ENCODE measurements around the gene KIF26B. TPM values are rescaled to one million over a fixed set of nuclear protein-coding genes. Genes with fewer than 3 reads are reported as not detected.

KIF26B gene
- total RNA-seq, 2 donors from 2014 or later, result 0.83 to 1.3 TPM

DNA sequence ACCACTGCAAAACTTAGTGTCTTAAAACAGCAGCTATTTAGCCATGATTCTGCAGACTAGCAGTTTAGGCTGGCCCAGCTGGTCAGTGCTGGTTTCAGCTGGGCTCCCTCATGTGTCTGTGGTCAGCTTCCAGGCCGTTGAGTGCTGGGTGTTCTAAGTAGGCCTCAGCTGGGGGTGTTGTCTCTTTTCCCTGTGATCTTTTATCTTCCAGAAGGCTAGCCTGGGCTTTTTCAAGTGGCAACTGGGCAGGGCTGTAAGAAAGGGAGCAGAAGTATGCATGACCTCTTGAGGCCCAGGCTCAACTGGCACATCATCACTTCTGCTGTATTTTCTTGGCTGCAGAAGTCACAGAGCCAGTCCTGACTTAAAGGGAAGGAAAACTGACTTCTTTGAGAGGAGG is 136.1 kb downstream of the KIF26B start:
- H3K4me1 ChIP-seq, result no peaks in the 10 kb centered on the region
- H3K9me3 ChIP-seq, result no peaks in the 10 kb centered on the region
- TF ChIP-seq, protein P1, sequence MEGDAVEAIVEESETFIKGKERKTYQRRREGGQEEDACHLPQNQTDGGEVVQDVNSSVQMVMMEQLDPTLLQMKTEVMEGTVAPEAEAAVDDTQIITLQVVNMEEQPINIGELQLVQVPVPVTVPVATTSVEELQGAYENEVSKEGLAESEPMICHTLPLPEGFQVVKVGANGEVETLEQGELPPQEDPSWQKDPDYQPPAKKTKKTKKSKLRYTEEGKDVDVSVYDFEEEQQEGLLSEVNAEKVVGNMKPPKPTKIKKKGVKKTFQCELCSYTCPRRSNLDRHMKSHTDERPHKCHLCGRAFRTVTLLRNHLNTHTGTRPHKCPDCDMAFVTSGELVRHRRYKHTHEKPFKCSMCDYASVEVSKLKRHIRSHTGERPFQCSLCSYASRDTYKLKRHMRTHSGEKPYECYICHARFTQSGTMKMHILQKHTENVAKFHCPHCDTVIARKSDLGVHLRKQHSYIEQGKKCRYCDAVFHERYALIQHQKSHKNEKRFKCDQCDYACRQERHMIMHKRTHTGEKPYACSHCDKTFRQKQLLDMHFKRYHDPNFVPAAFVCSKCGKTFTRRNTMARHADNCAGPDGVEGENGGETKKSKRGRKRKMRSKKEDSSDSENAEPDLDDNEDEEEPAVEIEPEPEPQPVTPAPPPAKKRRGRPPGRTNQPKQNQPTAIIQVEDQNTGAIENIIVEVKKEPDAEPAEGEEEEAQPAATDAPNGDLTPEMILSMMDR (IDR thresholded peaks at IDR 0.05), result no peak
- no peak overlapping the region for H3K4me3 ChIP-seq
- H3K36me3 ChIP-seq, result no peaks in the 10 kb centered on the region
- no peak overlapping the region for H3K27ac ChIP-seq
- H3K27me3 ChIP-seq, result no peaks in the 10 kb centered on the region
- DNase-seq (ENCODE audit: low spot score), result no peak

DNA sequence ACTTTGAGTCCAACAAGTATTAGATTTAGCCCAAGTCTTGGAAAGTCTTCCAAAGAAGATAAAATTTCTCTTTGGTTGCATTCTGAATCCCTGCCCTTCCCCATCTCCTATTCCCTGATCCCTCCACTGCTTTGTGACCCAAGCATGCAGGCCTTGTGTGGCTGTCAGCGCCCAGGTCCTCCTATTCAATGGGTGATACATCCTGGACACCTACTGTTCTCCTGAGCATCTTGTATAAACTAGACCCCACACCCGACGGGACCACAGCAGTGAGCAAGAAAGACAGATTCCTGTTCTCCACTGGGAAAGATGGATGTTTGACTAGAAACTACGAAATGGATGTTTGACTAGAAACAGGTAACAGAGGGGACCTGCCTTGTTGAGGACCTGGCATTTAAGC is 136.6 kb downstream of the KIF26B start:
- Histone ChIP-seq H3K4me1 (no peaks in the 10 kb centered on the region), H3K27ac (no peak overlapping the region), H3K4me3 (no peak overlapping the region), H3K9me3 (no peaks in the 10 kb centered on the region), H3K27me3 (no peaks in the 10 kb centered on the region), H3K36me3 (no peaks in the 10 kb centered on the region)
- DNase-seq (ENCODE audit: low spot score), result no peak
- TF ChIP-seq, protein P1 (IDR thresholded peaks at IDR 0.05), result no peak

DNA sequence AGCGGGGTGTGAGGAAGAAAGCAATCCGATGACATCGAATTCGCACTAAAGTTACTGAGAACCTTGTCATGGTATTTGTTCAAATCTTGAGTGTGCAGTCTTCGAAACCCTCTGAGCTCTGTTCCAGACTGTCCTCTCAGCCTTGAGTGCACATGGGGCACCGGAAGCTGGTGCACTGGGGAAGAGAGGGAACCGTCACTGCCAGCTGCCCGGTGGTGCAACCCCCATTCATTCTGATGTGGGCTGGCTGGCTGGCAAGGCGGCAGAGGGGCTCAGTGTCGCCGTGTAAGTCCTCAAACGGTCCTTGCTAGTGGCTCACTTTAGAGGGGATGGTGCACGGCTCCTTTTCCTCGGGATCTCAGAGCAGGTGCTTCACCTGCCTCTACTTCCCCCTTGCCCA is 137.4 kb downstream of the KIF26B start:
- H3K4me3 ChIP-seq, result no peak overlapping the region
- no peaks in the 10 kb centered on the region for H3K4me1 ChIP-seq
- no peaks in the 10 kb centered on the region for H3K9me3 ChIP-seq
- DNase-seq (ENCODE audit: low spot score), result no peak
- no peak overlapping the region for H3K27ac ChIP-seq
- no peaks in the 10 kb centered on the region for H3K36me3 ChIP-seq
- TF ChIP-seq, protein P1 (IDR thresholded peaks at IDR 0.05), result no peak
- H3K27me3 ChIP-seq, result no peaks in the 10 kb centered on the region

DNA sequence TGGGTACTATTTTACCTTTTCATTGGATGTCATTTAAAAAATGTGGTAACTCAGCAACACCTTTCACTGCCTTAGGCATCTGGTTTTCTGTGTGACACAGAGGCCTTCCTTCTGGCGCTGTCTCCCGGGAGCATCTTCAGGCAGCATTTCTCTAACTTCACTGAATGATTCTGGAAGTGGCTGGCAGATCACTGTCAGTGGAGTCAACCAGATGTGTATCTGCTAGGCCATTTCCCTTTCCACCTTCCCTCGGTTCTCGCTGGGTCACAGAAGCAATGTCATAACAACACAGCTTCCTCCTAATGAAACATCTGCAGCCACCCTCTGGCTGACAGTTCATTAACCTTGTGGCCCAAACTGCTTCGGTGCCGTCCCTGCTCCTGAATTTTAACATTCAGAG is 137.8 kb downstream of the KIF26B start:
- DNase-seq (ENCODE audit: low spot score), result no peak
- H3K4me1 ChIP-seq, result no peaks in the 10 kb centered on the region
- no peaks in the 10 kb centered on the region for H3K27me3 ChIP-seq
- TF ChIP-seq, protein P1 (IDR thresholded peaks at IDR 0.05), result no peak
- H3K27ac ChIP-seq, result no peak overlapping the region
- H3K9me3 ChIP-seq, result no peaks in the 10 kb centered on the region
- no peak overlapping the region for H3K4me3 ChIP-seq
- H3K36me3 ChIP-seq, result no peaks in the 10 kb centered on the region

DNA sequence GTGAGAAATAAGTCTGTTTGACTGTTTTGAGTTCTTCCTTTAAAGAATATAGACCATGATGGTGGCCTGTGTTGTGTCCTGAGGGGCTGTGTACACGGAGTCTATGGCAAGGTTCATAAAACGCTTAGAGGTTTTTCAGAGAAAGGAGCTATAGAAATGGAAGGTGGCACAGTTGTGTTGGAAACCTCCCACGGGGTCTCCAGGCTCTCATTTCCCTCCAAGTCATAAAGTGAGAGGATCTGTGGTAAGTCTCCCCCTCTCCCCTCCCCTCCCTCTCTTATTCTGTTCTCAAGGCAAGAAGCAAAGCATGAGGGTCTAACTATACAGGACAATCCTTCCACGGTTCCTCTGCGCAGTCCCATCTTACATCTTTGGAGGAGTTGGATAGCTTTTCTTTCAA is 139.2 kb downstream of the KIF26B start:
- no peak overlapping the region for H3K27ac ChIP-seq
- no peaks in the 10 kb centered on the region for H3K9me3 ChIP-seq
- H3K36me3 ChIP-seq, result no peaks in the 10 kb centered on the region
- H3K27me3 ChIP-seq, result no peaks in the 10 kb centered on the region
- DNase-seq (ENCODE audit: low spot score), result no peak
- H3K4me3 ChIP-seq, result no peak overlapping the region
- TF ChIP-seq, protein P1 (IDR thresholded peaks at IDR 0.05), result no peak
- H3K4me1 ChIP-seq, result no peaks in the 10 kb centered on the region

DNA sequence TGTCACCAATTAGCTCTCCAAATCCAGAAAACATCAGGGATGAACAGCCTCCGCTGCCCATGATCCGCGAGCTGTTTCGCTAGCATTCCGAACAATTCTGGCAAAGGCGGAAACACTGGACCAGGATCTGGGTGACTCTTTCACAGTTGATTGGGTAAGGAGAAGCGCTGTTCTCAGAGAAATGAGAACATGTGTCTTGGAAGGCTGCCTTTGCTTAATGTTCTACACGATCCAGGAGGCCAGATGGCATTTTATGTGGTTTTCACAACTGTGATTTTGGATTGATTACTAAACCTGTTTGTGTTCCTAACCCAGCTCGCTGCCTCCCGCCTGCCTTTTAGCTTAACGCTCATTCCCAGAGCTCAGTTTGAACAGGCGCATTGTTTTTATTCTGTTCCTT is 144.0 kb downstream of the KIF26B start:
- H3K36me3 ChIP-seq, result no peaks in the 10 kb centered on the region
- TF ChIP-seq, protein P1 (IDR thresholded peaks at IDR 0.05), result no peak
- peaks cover 0 to 9% of the 10 kb centered on the region in 2 donors for H3K4me1 ChIP-seq
- H3K4me3 ChIP-seq, result no peak overlapping the region
- H3K27ac ChIP-seq, result no peak overlapping the region
- no peaks in the 10 kb centered on the region for H3K27me3 ChIP-seq
- no peak for DNase-seq (ENCODE audit: low spot score)
- H3K9me3 ChIP-seq, result no peaks in the 10 kb centered on the region
